Inferior parietal cortex (tissue), 1 donor: Measurements from ENCODE around the gene COL4A1.

Source experiments
- DNase-seq: peaks from one replicate; pipeline ENCODE4 v3.0.0-alpha.2; 2016; ENCODE audit errors: extremely low spot score

Gene COL4A1

GRCh38 chr13:110341445-110342244 lies 34.7 kb upstream of the COL4A1 start:
- no peak for DNase-seq

GRCh38 chr13:110340812-110341444 lies 34.0 kb upstream of the COL4A1 start:
- no peak for DNase-seq

- DNase-seq, result no peak
Observed at GRCh38 chr13:110339975-110340550, 33.1 kb upstream of the COL4A1 start.

- DNase-seq, result no peak
Observed at GRCh38 chr13:110339263-110339662, 32.3 kb upstream of the COL4A1 start.

GRCh38 chr13:110338441-110339101 lies 31.6 kb upstream of the COL4A1 start:
- no peak for DNase-seq

- DNase-seq, result no peak
Observed at GRCh38 chr13:110337247-110337646, 30.3 kb upstream of the COL4A1 start.

- DNase-seq, result no peak
Observed at GRCh38 chr13:110336681-110337080, 29.7 kb upstream of the COL4A1 start.

- no peak for DNase-seq
Observed at GRCh38 chr13:110336108-110336507, 29.2 kb upstream of the COL4A1 start.

- no peak for DNase-seq
Observed at GRCh38 chr13:110334841-110335490, 28.0 kb upstream of the COL4A1 start.

GRCh38 chr13:110334256-110334655 lies 27.3 kb upstream of the COL4A1 start:
- no peak for DNase-seq

GRCh38 chr13:110333837-110334236 lies 26.9 kb upstream of the COL4A1 start:
- DNase-seq, result no peak

- no peak for DNase-seq
Observed at GRCh38 chr13:110332750-110333149, 25.8 kb upstream of the COL4A1 start.

- DNase-seq, result no peak
Observed at GRCh38 chr13:110331362-110331761, 24.4 kb upstream of the COL4A1 start.

GRCh38 chr13:110330491-110331011 lies 23.6 kb upstream of the COL4A1 start:
- no peak for DNase-seq

- no peak for DNase-seq
Observed at GRCh38 chr13:110329798-110330461, 23.0 kb upstream of the COL4A1 start.

- DNase-seq, result no peak
Observed at GRCh38 chr13:110329258-110329657, 22.3 kb upstream of the COL4A1 start.

- DNase-seq, result no peak
Observed at GRCh38 chr13:110328573-110328972, 21.6 kb upstream of the COL4A1 start.

GRCh38 chr13:110327051-110327721 lies 20.2 kb upstream of the COL4A1 start:
- no peak for DNase-seq

GRCh38 chr13:110326263-110326904 lies 19.4 kb upstream of the COL4A1 start:
- no peak for DNase-seq
